Large intestine (tissue), 3 donors: Measurements from ENCODE around the gene NXF1. TPM values are rescaled to one million over a fixed set of nuclear protein-coding genes. Genes with fewer than 3 reads are reported as not detected.
"Not testable (repeated sequence)": the region's sequence is repeated elsewhere in the genome, so short reads cannot be mapped to it uniquely, and the experiment has no call there.

ENCODE experiments used
- DNase-seq, 2 donors: peaks; one replicate each; pipeline versions ENCODE4 v3.0.0 to v3.0.0-alpha.2; 2013
- H3K27ac ChIP-seq: one replicate; pipeline ENCODE4 v1.5.1; 2013; ENCODE audit warnings: low read length
- H3K27me3 ChIP-seq: 2 replicates; pipeline ENCODE4 v1.6.1; 2013; ENCODE audit warnings: low read length; ENCODE audit not compliant: control insufficient read depth, insufficient read depth
- H3K36me3 ChIP-seq: 2 replicates; pipeline ENCODE4 v1.6.1; 2013; ENCODE audit warnings: low read length; ENCODE audit not compliant: control insufficient read depth, insufficient read depth
- H3K4me1 ChIP-seq: one replicate; pipeline ENCODE4 v1.6.1; 2013; ENCODE audit warnings: low read length; ENCODE audit not compliant: control insufficient read depth, insufficient read depth
- H3K4me3 ChIP-seq: one replicate; pipeline ENCODE4 v1.5.1; 2013; ENCODE audit warnings: low read length
- H3K9me3 ChIP-seq: one replicate; pipeline ENCODE4 v1.6.1; 2013; ENCODE audit warnings: mild to moderate bottlenecking, low read depth, low read length, moderate library complexity; ENCODE audit not compliant: control insufficient read depth
- WGBS: methylation state at CpG from one replicate; pipeline ENCODE4 v1.1.5; 2013; ENCODE audit warnings: low lambda C conversion rate; ENCODE audit not compliant: insufficient coverage; 5-methylcytosine and 5-hydroxymethylcytosine counted together
- polyA plus RNA-seq: library from polyadenylated mRNA; unstranded; fragments of 120-200 nt; gene quantifications from one replicate; pipeline ENCODE4 v1.2.1, GENCODE V29; 2013

The NXF1 gene
- polyA plus RNA-seq, 1 donor: 89.3 TPM

DNA sequence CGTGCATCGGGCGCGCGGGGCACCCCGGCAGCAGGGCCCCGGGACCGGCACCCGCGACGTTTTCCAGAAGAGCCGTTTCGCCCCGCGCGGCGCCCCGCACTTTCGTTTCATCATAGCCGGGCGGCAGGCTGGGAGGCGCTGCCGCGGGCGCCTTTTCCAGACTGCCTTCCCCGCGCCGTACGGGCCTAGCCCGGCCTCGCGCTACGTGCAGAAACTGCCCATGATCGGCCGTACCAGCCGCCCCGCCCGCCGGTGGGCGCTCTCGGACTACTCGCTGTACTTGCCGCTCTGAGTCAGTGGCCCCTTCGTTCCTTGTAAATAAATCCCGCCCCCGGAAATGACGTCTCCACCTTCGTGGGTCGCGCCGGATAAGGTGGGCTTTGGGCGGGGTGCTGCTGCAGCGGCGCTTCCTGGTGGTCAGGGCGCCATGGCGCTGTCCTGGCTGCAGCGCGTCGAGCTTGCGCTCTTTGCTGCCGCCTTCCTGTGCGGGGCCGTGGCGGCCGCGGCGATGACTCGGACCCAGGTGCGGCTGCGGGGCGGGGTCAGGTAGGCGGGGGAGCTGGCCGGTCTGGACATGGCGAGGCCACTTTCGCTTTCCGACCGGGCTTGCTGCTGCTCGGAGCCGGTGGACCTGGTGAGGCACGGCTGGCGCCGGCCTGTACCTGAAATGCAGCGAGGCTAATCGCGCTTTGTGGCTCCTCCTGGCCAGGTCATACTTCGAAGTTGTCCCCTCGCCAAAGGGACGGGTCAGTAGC is 18.1 kb downstream of the NXF1 start, which contains the start of gene TMEM179B:
TMEM179B (plus strand) TSS at position 398 of the 755 bp plus-strand sequence; CDS start at position 428, 30 bp downstream.
- H3K27ac ChIP-seq: peak within 1 kb of the TSS; percentile 94
- H3K36me3 ChIP-seq: peaks cover 27% of the 10 kb centered on the region
- WGBS: no CpG with 5 or more reads among the region's 88 CpGs
- peak; percentile 98 for DNase-seq
- H3K4me3 ChIP-seq: peak within 1 kb of the TSS; percentile 95
- peaks cover 18% of the 10 kb centered on the region for H3K4me1 ChIP-seq
- no peaks in the 10 kb centered on the region for H3K9me3 ChIP-seq
- H3K27me3 ChIP-seq: no peaks in the 10 kb centered on the region

- no peaks in the 10 kb centered on the region for H3K9me3 ChIP-seq
- no CpG with 5 or more reads among the region's 51 CpGs for WGBS
- H3K27me3 ChIP-seq: no peaks in the 10 kb centered on the region
- H3K36me3 ChIP-seq: peaks cover 33% of the 10 kb centered on the region
- peaks cover 18% of the 10 kb centered on the region for H3K4me1 ChIP-seq
- peak overlapping the region; percentile 95 for H3K4me3 ChIP-seq
- H3K27ac ChIP-seq: peak overlapping the region; percentile 94
- peak; percentile 86 to 89 for DNase-seq
These were observed 18.8 kb downstream of the NXF1 start for GRCh38 chr11:62786318-62787004.

GRCh38 chr11:62782753-62783152 is 22.5 kb downstream of the NXF1 start:
- no peak overlapping the region for H3K27ac ChIP-seq
- 90% methylated on average over 2 of the region's 7 CpGs for WGBS
- H3K4me3 ChIP-seq: no peak overlapping the region
- no peak for DNase-seq
- H3K4me1 ChIP-seq: peaks cover 9% of the 10 kb centered on the region
- no peaks in the 10 kb centered on the region for H3K27me3 ChIP-seq
- H3K36me3 ChIP-seq: peaks cover 31% of the 10 kb centered on the region
- H3K9me3 ChIP-seq: no peaks in the 10 kb centered on the region

- 100% methylated on average over 1 of the region's 3 CpGs for WGBS
- Histone ChIP-seq H3K27me3 (no peaks in the 10 kb centered on the region), H3K4me3 (no peak overlapping the region), H3K36me3 (peaks cover 59% of the 10 kb centered on the region), H3K9me3 (no peaks in the 10 kb centered on the region), H3K27ac (no peak overlapping the region), H3K4me1 (no peaks in the 10 kb centered on the region)
- DNase-seq: no peak
These were observed 26.8 kb downstream of the NXF1 start for GRCh38 chr11:62778441-62778840.

DNA sequence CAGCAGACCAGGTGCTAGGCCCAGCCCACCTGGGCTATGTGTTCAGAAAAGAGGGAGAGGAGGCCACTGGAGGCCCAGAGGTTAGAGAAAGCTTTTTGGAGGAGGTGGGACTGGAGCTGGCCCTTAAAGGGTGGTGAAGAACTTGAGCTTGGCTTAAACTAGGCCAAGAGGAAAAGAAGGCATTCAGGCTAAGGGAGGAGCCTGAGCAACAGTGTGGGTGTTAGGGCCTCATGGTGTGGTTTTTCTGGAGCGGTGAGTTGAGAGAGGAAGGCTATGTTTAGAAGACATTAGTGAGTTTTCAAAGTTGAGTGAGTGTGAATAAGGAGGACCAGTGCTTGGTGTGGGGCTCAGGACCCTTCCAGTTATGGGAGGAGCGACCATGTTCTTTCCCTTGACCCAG is 27.9 kb downstream of the NXF1 start:
- 100% methylated on average over 1 of the region's 2 CpGs for WGBS
- no peaks in the 10 kb centered on the region for H3K9me3 ChIP-seq
- H3K27me3 ChIP-seq: no peaks in the 10 kb centered on the region
- peaks cover 53% of the 10 kb centered on the region for H3K36me3 ChIP-seq
- H3K27ac ChIP-seq: no peak overlapping the region
- no peak for DNase-seq
- no peaks in the 10 kb centered on the region for H3K4me1 ChIP-seq
- H3K4me3 ChIP-seq: no peak overlapping the region

DNA sequence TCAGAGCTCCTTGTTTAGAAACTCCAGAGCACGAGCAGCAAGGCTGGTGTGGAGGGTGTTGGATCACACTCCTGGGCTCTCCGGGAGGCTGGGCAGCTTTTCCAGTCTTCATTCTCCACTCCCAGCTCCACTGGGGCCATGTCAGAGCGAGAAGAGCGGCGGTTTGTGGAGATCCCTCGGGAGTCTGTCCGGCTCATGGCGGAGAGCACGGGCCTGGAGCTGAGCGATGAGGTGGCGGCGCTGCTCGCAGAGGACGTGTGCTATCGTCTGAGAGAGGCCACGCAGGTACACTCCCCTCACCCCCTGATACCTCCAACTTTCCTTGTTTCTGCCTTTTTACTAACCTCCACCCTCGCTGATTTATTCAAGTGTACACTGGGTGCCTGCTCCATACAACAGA is 29.6 kb downstream of the NXF1 start:
- Histone ChIP-seq H3K27ac (no peak overlapping the region), H3K36me3 (peaks cover 46% of the 10 kb centered on the region)

DNA sequence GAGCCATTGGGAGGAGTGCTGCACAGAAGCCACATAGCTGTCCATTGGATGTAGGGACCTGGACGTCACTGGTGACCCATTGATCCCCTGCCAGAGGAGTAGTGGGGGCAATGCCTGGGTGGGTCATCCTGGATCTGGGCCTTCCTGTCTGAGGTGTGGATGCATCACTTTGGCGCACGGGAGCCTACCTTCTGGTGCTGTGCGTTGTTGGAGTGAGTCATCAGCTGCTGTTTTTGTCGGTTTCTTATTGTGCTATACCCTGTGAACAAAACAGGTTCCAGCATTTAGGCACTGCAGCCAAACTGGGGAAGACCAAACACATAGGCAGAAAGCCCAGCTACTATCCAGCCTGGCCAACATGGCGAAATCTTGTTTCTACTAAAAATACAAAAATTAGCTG is 30.8 kb downstream of the NXF1 start:
- peaks cover 10% of the 10 kb centered on the region for H3K4me1 ChIP-seq
- H3K4me3 ChIP-seq: no peak overlapping the region
- peaks cover 40% of the 10 kb centered on the region for H3K36me3 ChIP-seq
- H3K9me3 ChIP-seq: no peaks in the 10 kb centered on the region
- no peak overlapping the region for H3K27ac ChIP-seq
- H3K27me3 ChIP-seq: no peaks in the 10 kb centered on the region
- DNase-seq: no peak
- WGBS: no CpG with 5 or more reads among the region's 6 CpGs

More for the DNA sequence above, 29.6 kb downstream of the NXF1 start:
- Histone ChIP-seq H3K9me3 (no peaks in the 10 kb centered on the region), H3K4me3 (no peak overlapping the region), H3K4me1 (peaks cover 8% of the 10 kb centered on the region), H3K27me3 (no peaks in the 10 kb centered on the region)
- no CpG with 5 or more reads among the region's 17 CpGs for WGBS
- no peak for DNase-seq

DNA sequence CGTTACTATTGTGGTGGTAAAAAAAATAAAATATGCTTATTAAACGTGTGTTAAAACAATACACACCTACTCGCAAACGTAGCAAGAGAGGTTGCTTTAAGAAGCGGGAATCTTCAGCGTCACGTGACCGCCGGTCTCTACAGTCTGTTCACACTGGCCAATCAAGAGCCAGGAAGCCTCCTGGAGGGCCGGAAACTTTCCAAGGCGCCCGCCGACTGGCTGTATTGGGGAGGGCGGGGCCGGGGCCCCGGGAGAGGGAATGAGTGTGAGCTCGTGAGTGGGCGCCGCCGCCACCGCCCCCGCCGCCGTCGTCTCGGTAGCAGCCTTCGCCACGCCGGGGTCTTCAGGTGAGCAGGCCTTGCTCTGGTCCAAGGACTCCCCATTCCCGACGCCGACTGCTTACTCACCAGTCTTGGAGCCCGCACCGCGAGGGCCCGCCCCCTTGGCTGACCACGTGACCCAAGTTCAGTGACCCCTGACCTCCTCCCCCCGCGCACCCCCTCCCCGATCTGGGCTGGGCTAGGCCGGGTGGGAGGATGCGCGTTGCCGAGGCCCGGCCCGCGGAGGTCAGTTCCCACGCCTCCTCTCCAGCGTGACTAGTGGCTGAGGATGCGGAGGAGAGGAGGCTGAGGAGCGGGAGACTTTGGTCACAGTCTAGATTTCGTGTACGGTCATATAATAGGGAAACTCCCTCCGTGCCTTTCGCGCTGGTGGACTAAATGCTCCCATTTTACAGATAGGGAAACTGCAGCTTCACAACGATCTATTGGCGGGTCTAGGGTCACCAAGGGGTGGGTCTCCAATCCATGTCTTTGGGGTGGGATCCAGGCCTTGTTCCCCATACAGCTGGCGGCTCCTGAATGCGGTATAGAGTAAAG is 33.9 kb downstream of the NXF1 start, which contains the start of gene TAF6L:
TAF6L (plus strand) TSS at position 253 of the 878 bp plus-strand sequence. CDS start 4,388 bp downstream, outside the sequence.
- Histone ChIP-seq H3K9me3 (no peaks in the 10 kb centered on the region), H3K4me3 (peak within 1 kb of the TSS; percentile 73), H3K27me3 (no peaks in the 10 kb centered on the region), H3K27ac (peak within 1 kb of the TSS; percentile 93), H3K4me1 (peaks cover 10% of the 10 kb centered on the region), H3K36me3 (peaks cover 30% of the 10 kb centered on the region)
- WGBS: 40% methylated on average over 2 of the region's 60 CpGs
- peak; percentile 94 to 98 for DNase-seq

- peaks cover 31% of the 10 kb centered on the region for H3K36me3 ChIP-seq
- H3K4me3 ChIP-seq: peak overlapping the region; percentile 73
- peak overlapping the region; percentile 93 for H3K27ac ChIP-seq
- H3K27me3 ChIP-seq: no peaks in the 10 kb centered on the region
- no peaks in the 10 kb centered on the region for H3K9me3 ChIP-seq
- 0% methylated on average over 5 of the region's 18 CpGs for WGBS
- H3K4me1 ChIP-seq: peaks cover 10% of the 10 kb centered on the region
- DNase-seq: no peak
These were observed 34.5 kb downstream of the NXF1 start for GRCh38 chr11:62770778-62771143.

- not testable (repeated sequence) for DNase-seq
These were observed 44.4 kb downstream of the NXF1 start for GRCh38 chr11:62760867-62761227.

More at GRCh38 chr11:62760867-62761227, 44.4 kb downstream of the NXF1 start:
- WGBS: no CpG with 5 or more reads among the region's 9 CpGs
- not testable (repeated sequence) for H3K36me3 ChIP-seq, H3K27me3 ChIP-seq, H3K27ac ChIP-seq, H3K9me3 ChIP-seq
- H3K4me1 ChIP-seq: peaks cover 13% of the 10 kb centered on the region
- H3K4me3 ChIP-seq: peak overlapping the region; percentile 91
